GM19023 (cell line): Measurements from ENCODE around the gene CAMTA1.

ENCODE experiments used
- ATAC-seq: cut with Tn5 transposase; IDR thresholded peaks from one replicate; pipeline ENCODE4 v1.9.1; 2021; ENCODE audit warnings: mild to moderate bottlenecking, moderate library complexity; ENCODE audit not compliant: unreplicated experiment

The CAMTA1 gene

GRCh38 chr1:7263021-7263960, 478.0 kb downstream of the CAMTA1 start:
- no peak for ATAC-seq

GRCh38 chr1:7264101-7264500, 478.8 kb downstream of the CAMTA1 start:
- ATAC-seq, result no peak

GRCh38 chr1:7265771-7266371, 480.6 kb downstream of the CAMTA1 start:
- no peak for ATAC-seq

GRCh38 chr1:7266561-7266960, 481.3 kb downstream of the CAMTA1 start:
- no peak for ATAC-seq

GRCh38 chr1:7267493-7267892, 482.2 kb downstream of the CAMTA1 start:
- ATAC-seq, result no peak

GRCh38 chr1:7268983-7269382, 483.7 kb downstream of the CAMTA1 start:
- ATAC-seq, result no peak

- no peak for ATAC-seq
These were observed 484.3 kb downstream of the CAMTA1 start for GRCh38 chr1:7269525-7269924.

- ATAC-seq, result no peak
These were observed 489.0 kb downstream of the CAMTA1 start for GRCh38 chr1:7274256-7274655.

- no peak for ATAC-seq
These were observed 492.8 kb downstream of the CAMTA1 start for GRCh38 chr1:7278045-7278444.

GRCh38 chr1:7278827-7279765, 493.8 kb downstream of the CAMTA1 start:
- ATAC-seq, result no peak

GRCh38 chr1:7279769-7280168, 494.5 kb downstream of the CAMTA1 start:
- ATAC-seq, result no peak

- ATAC-seq, result no peak
These were observed 495.2 kb downstream of the CAMTA1 start for GRCh38 chr1:7280347-7280960.

GRCh38 chr1:7281821-7282220, 496.6 kb downstream of the CAMTA1 start:
- ATAC-seq, result no peak

GRCh38 chr1:7284839-7285435, 499.7 kb downstream of the CAMTA1 start:
- no peak for ATAC-seq

GRCh38 chr1:7285856-7286454, 500.7 kb downstream of the CAMTA1 start:
- no peak for ATAC-seq

GRCh38 chr1:7287013-7287412, 501.8 kb downstream of the CAMTA1 start:
- no peak for ATAC-seq

- ATAC-seq, result no peak
These were observed 503.7 kb downstream of the CAMTA1 start for GRCh38 chr1:7288992-7289391.

- no peak for ATAC-seq
These were observed 504.4 kb downstream of the CAMTA1 start for GRCh38 chr1:7289694-7290093.

GRCh38 chr1:7290971-7291970, 506.0 kb downstream of the CAMTA1 start:
- ATAC-seq, result no peak
